ENCODE data around the gene ALOX15B. TPM values are rescaled to one million over a fixed set of nuclear protein-coding genes. Genes with fewer than 3 reads are reported as not detected.
A peak's percentile ranks its signal among the peaks of the same experiment; 100 is the strongest.
"Not testable (repeated sequence)": the region's sequence is repeated elsewhere in the genome, so short reads cannot be mapped to it uniquely, and the experiment has no call there.

ALOX15B gene
- total RNA-seq, 2 donors from 2014 or later = 0.14 TPM

- DNase-seq = no peak
- Mint-ChIP-seq H3K27ac (no peak overlapping the region), H3K9me3 (no peaks in the 10 kb centered on the region), H3K4me1 (ENCODE audit: low read depth) (peaks cover 41% of the 10 kb centered on the region), H3K36me3 (ENCODE audit: insufficient read depth in 2 of 2) (peaks cover 0 to 5% of the 10 kb centered on the region in 2 donors), H3K4me3 (no peak overlapping the region), H3K27me3 (ENCODE audit: low read depth) (peaks cover 36% of the 10 kb centered on the region)
- ATAC-seq (replicated peaks in 1 of 2) = no peak
Measured at GRCh38 chr17:8076502-8077266, 37.8 kb downstream of the ALOX15B start.

- H3K9me3 Mint-ChIP-seq; ATAC-seq (replicated peaks in 1 of 2); H3K4me3 Mint-ChIP-seq; DNase-seq; H3K36me3 Mint-ChIP-seq (ENCODE audit: insufficient read depth in 2 of 2); H3K27ac Mint-ChIP-seq: not testable (repeated sequence)
- H3K27me3 Mint-ChIP-seq (ENCODE audit: low read depth) = peaks cover 24% of the 10 kb centered on the region
- peaks cover 29% of the 10 kb centered on the region for H3K4me1 Mint-ChIP-seq (ENCODE audit: low read depth)
Measured at GRCh38 chr17:8077939-8078338, 39.1 kb downstream of the ALOX15B start.

DNA sequence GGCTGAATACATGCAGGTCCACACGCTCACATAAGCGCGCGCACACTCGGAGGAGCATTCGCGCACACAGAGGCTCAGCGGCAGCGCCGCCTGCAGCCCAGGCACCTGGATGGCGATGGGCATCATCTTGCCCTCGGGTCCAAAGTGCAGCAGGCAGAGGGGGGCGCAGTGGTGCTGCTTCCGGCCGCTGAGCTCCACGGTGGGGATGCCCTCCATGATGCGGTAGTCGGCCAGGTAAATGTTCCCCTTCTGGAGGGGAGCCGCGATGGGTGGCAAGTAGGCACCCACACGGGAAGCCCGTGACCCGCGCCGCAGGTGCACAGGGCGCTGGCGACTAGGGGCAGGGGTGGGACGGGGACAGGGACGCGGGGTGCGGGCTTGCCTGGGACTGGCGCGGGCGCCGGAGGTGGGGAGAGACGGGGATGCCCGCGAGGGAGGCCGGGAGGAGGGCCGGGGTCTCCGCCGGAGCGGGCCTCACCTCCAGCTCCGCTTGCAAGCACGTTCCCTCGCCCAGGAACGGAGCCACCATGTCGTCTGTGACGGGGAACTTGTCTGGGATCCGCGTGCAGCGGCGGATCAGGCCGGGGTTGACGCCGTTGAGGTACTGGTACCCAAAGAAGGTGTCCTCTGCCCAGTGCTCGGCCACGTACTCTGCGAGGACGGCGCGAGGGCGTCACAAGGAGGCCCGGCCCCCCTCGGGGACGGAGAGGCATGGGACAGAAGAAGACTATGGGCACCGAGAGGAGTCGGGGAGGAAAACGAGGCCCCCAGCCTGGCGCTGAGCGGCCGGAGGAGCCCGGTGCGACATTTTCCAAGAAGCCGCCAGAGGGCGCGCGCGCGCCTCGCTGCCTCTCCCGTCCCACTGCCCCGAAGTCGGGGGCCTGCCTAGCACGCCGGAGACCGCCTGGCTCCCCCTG is 40.7 kb downstream of the ALOX15B start:
- peak; percentile 88 to 89 for DNase-seq
- peaks cover 7% of the 10 kb centered on the region for H3K27me3 Mint-ChIP-seq (ENCODE audit: low read depth)
- peak overlapping the region; percentile 95 to 96 for H3K4me3 Mint-ChIP-seq
- no peak overlapping the region for H3K27ac Mint-ChIP-seq
- H3K4me1 Mint-ChIP-seq (ENCODE audit: low read depth) = peaks cover 13% of the 10 kb centered on the region
- H3K36me3 Mint-ChIP-seq (ENCODE audit: insufficient read depth in 2 of 2) = peaks cover 0 to 7% of the 10 kb centered on the region in 2 donors
- no peaks in the 10 kb centered on the region for H3K9me3 Mint-ChIP-seq
- peak; percentile 92 for ATAC-seq (replicated peaks in 1 of 2)

DNA sequence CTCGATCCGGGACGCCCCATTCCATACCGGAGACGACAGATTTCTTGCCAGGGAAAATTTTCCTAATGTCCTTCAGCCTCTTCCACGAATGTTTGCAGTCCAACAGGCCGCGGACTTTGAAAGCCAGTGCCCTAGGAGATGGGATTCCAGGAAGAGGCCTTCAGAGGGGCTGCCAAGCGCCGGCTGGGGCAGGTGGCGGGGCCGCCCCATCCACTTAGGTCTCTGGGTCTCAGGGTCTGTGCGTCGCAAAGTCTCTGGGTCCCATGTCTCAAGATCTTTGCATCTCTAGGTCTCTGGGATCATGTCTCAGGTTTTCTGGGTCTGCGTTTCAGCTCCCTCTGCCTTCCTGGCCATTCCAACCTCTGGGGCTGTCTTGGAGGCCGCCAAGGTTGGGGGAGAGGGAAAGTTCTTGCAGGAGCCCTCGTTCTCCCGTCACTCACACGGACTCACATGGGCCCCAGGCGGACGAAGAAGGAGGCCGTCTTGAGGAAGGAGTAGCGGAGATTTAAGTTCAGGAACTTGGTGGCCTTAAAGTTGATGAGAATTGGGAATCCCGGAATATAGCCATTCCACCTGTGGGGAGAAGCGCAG is 41.4 kb downstream of the ALOX15B start:
- Mint-ChIP-seq H3K36me3 (ENCODE audit: insufficient read depth in 2 of 2) (peaks cover 0 to 7% of the 10 kb centered on the region in 2 donors), H3K27me3 (ENCODE audit: low read depth) (no peaks in the 10 kb centered on the region), H3K4me3 (peak overlapping the region; percentile 95 to 96), H3K27ac (no peak overlapping the region), H3K9me3 (no peaks in the 10 kb centered on the region), H3K4me1 (ENCODE audit: low read depth) (peaks cover 13% of the 10 kb centered on the region)
- DNase-seq (no peak), ATAC-seq (replicated peaks in 1 of 2) (no peak)

DNA sequence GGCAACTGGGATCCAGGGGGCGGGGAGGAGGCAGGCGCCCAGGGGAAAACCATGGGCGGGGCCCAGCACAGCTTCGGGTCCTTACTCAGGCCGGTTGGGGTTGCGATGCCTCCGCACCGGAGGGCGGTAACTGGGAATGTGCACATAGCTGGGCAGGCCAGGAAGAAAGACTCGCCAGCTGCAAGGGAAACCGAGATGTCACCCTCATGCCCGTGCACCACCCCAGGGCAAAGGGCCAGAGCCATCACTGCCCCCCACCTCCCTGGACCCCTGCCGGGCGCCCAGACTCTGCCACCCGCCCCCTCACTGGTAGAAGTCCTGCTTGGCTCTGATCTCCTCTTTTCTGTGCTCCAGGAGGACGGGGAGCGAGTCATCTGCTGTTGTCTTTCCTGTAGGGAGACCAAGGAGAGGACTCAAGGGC is 42.0 kb downstream of the ALOX15B start:
- H3K27me3 Mint-ChIP-seq (ENCODE audit: low read depth) = no peaks in the 10 kb centered on the region
- peaks cover 13% of the 10 kb centered on the region for H3K4me1 Mint-ChIP-seq (ENCODE audit: low read depth)
- H3K4me3 Mint-ChIP-seq = peak overlapping the region; percentile 95 to 96
- H3K36me3 Mint-ChIP-seq (ENCODE audit: insufficient read depth in 2 of 2) = peaks cover 0 to 7% of the 10 kb centered on the region in 2 donors
- no peak for ATAC-seq (replicated peaks in 1 of 2)
- H3K27ac Mint-ChIP-seq = no peak overlapping the region
- no peaks in the 10 kb centered on the region for H3K9me3 Mint-ChIP-seq
- DNase-seq = no peak

GRCh38 chr17:8081876-8082275 is 43.0 kb downstream of the ALOX15B start:
- Mint-ChIP-seq H3K36me3 (ENCODE audit: insufficient read depth in 2 of 2) (peaks cover 0 to 7% of the 10 kb centered on the region in 2 donors), H3K4me1 (ENCODE audit: low read depth) (peaks cover 13% of the 10 kb centered on the region), H3K27me3 (ENCODE audit: low read depth) (no peaks in the 10 kb centered on the region), H3K9me3 (no peaks in the 10 kb centered on the region), H3K27ac (no peak overlapping the region), H3K4me3 (peak overlapping the region in 1 of 2 donors; percentile 32)
- DNase-seq = no peak
- ATAC-seq (replicated peaks in 1 of 2) = no peak

- Mint-ChIP-seq H3K27me3 (ENCODE audit: low read depth) (no peaks in the 10 kb centered on the region), H3K4me3 (no peak overlapping the region), H3K36me3 (ENCODE audit: insufficient read depth in 2 of 2) (peaks cover 0 to 7% of the 10 kb centered on the region in 2 donors), H3K27ac (no peak overlapping the region), H3K4me1 (ENCODE audit: low read depth) (peaks cover 13% of the 10 kb centered on the region), H3K9me3 (no peaks in the 10 kb centered on the region)
- DNase-seq = no peak
- ATAC-seq (replicated peaks in 1 of 2) = no peak
Measured at GRCh38 chr17:8082292-8082691, 43.4 kb downstream of the ALOX15B start.

- no peak overlapping the region for H3K27ac Mint-ChIP-seq
- no peaks in the 10 kb centered on the region for H3K9me3 Mint-ChIP-seq
- ATAC-seq (replicated peaks in 1 of 2) (no peak), DNase-seq (no peak)
- H3K4me1 Mint-ChIP-seq (ENCODE audit: low read depth) = peaks cover 13% of the 10 kb centered on the region
- peaks cover 0 to 7% of the 10 kb centered on the region in 2 donors for H3K36me3 Mint-ChIP-seq (ENCODE audit: insufficient read depth in 2 of 2)
- peaks cover 10% of the 10 kb centered on the region for H3K27me3 Mint-ChIP-seq (ENCODE audit: low read depth)
- no peak overlapping the region for H3K4me3 Mint-ChIP-seq
Measured at GRCh38 chr17:8084250-8084649, 45.4 kb downstream of the ALOX15B start.

GRCh38 chr17:8087075-8087951 is 48.5 kb downstream of the ALOX15B start, which contains the start of gene ALOX12B:
Gene ALOX12B, minus strand, starts transcription at chr17:8087716. Its CDS starts 274 bp downstream, at chr17:8087442.
- no peak for ATAC-seq (replicated peaks in 1 of 2)
- H3K27ac Mint-ChIP-seq = no peak within 1 kb of the TSS
- no peak within 1 kb of the TSS for H3K4me3 Mint-ChIP-seq
- no peaks in the 10 kb centered on the region for H3K9me3 Mint-ChIP-seq
- peaks cover 24% of the 10 kb centered on the region for H3K27me3 Mint-ChIP-seq (ENCODE audit: low read depth)
- no peak for DNase-seq
- H3K4me1 Mint-ChIP-seq (ENCODE audit: low read depth) = no peaks in the 10 kb centered on the region
- H3K36me3 Mint-ChIP-seq (ENCODE audit: insufficient read depth in 2 of 2) = no peaks in the 10 kb centered on the region

GRCh38 chr17:8087952-8088230 is 49.0 kb downstream of the ALOX15B start:
- H3K9me3 Mint-ChIP-seq = no peaks in the 10 kb centered on the region
- H3K36me3 Mint-ChIP-seq (ENCODE audit: insufficient read depth in 2 of 2) = no peaks in the 10 kb centered on the region
- H3K27ac Mint-ChIP-seq = no peak overlapping the region
- ATAC-seq (replicated peaks in 1 of 2) = no peak
- H3K27me3 Mint-ChIP-seq (ENCODE audit: low read depth) = peaks cover 24% of the 10 kb centered on the region
- no peak for DNase-seq
- no peak overlapping the region for H3K4me3 Mint-ChIP-seq
- H3K4me1 Mint-ChIP-seq (ENCODE audit: low read depth) = no peaks in the 10 kb centered on the region

GRCh38 chr17:8089728-8090127 is 50.9 kb downstream of the ALOX15B start:
- Mint-ChIP-seq H3K4me3 (no peak overlapping the region), H3K36me3 (ENCODE audit: insufficient read depth in 2 of 2) (no peaks in the 10 kb centered on the region), H3K4me1 (ENCODE audit: low read depth) (peaks cover 9% of the 10 kb centered on the region), H3K9me3 (no peaks in the 10 kb centered on the region), H3K27me3 (ENCODE audit: low read depth) (peaks cover 24% of the 10 kb centered on the region), H3K27ac (no peak overlapping the region)
- ATAC-seq (replicated peaks in 1 of 2) (no peak), DNase-seq (no peak)

DNA sequence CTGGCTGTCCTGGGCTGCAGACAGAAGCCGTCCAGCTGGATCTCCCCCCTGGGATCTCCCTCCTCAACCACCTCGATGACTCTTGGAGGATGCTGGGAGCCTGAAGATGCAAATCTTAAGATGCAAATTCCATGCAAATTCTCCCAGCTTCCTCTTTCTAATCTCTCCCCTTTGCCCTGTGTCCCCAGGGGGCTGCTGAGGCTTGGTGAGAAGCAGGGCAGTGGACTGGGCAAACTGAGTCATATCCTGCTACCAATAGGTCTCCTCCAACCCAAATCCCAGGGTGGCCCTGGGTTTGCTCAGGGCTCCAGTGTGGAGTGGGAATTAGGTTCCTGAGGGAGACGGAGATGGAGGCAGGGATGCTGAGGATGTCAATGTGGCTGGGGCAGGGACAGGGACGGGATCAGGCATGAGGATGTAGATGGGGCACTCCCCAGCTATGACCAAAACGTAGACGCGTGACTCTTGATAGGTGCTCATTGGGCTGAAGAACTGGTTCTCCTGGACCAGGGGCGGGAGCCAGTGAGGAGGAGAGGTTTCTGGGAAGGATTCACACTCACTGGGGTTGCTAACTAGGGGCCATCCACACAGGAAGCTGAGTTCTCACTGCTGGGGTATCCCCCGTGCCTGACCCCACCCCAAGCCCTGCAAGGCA is 52.3 kb downstream of the ALOX15B start:
- no peaks in the 10 kb centered on the region for H3K9me3 Mint-ChIP-seq

More for the DNA sequence above, 52.3 kb downstream of the ALOX15B start:
- Mint-ChIP-seq H3K27me3 (ENCODE audit: low read depth) (peaks cover 24% of the 10 kb centered on the region), H3K4me1 (ENCODE audit: low read depth) (peaks cover 13% of the 10 kb centered on the region), H3K36me3 (ENCODE audit: insufficient read depth in 2 of 2) (no peaks in the 10 kb centered on the region), H3K4me3 (no peak overlapping the region), H3K27ac (no peak overlapping the region)
- ATAC-seq (replicated peaks in 1 of 2) (no peak), DNase-seq (no peak)

All from activated T-cell treated with anti-CD3 and anti-CD28 coated beads, Interleukin-2, amount 50 U/mL, for 72 hours (primary cell).